Measurements from ENCODE around the gene PEX13. TPM values are rescaled to one million over a fixed set of nuclear protein-coding genes. Genes with fewer than 3 reads are reported as not detected.

PEX13 gene
- total RNA-seq, 1 experiment from 2014 or later = 22.4 TPM

GRCh38 chr2:61055557-61055956 is 38.0 kb downstream of the PEX13 start:
- Histone ChIP-seq H3K56ac (ENCODE audit: insufficient read length, low read depth, low read length) (no peak overlapping the region), H3K4me1 (ENCODE audit: insufficient read depth, low read length) (no peaks in the 10 kb centered on the region), H3K4ac (ENCODE audit: low read depth, low read length) (no peak overlapping the region), H3K79me1 (ENCODE audit: insufficient read depth, low read depth, low read length, poor library complexity, severe bottlenecking) (no peaks in the 10 kb centered on the region), H2BK15ac (ENCODE audit: low read depth, low read length) (no peak overlapping the region), H2AK5ac (ENCODE audit: insufficient read length, low read length) (no peak overlapping the region), H3K27me3 (ENCODE audit: insufficient read depth, low read length) (no peaks in the 10 kb centered on the region), H3K9ac (ENCODE audit: extremely low read depth, insufficient read length, low read length) (no peak overlapping the region), H3K27ac (ENCODE audit: insufficient read length, low read depth, low read length) (no peak overlapping the region), H4K20me1 (ENCODE audit: control insufficient read depth, insufficient read depth, insufficient read length) (no peaks in the 10 kb centered on the region), H4K8ac (replicated peaks; ENCODE audit: insufficient read length, low read depth, low read length) (no peak overlapping the region), H3K9me3 (ENCODE audit: control insufficient read depth, low read depth, low read length) (no peaks in the 10 kb centered on the region), H3T11ph (ENCODE audit: low read length) (no peak overlapping the region), H3K23ac (ENCODE audit: insufficient read length, low read depth, low read length) (no peak overlapping the region), H2BK20ac (ENCODE audit: low read depth, low read length, poor library complexity, severe bottlenecking) (no peak overlapping the region), H2BK5ac (ENCODE audit: insufficient read length, low read length) (no peak overlapping the region), H3K23me2 (ENCODE audit: insufficient read length, low read depth, low read length, poor library complexity, severe bottlenecking) (no peaks in the 10 kb centered on the region), H3K4me2 (ENCODE audit: insufficient read depth, insufficient read length, low read length) (no peak overlapping the region), H3K14ac (ENCODE audit: insufficient read depth, low read length) (no peak overlapping the region), H2BK12ac (ENCODE audit: insufficient read length, low read depth, low read length) (no peak overlapping the region), H3K18ac (ENCODE audit: insufficient read length, low read depth, low read length) (no peak overlapping the region), H2AFZ (ENCODE audit: low read length) (no peak overlapping the region), H3K79me2 (ENCODE audit: insufficient read depth, low read length) (no peaks in the 10 kb centered on the region), H2BK120ac (ENCODE audit: low read depth, low read length, poor library complexity, severe bottlenecking) (no peak overlapping the region), H4K5ac (ENCODE audit: insufficient read length, low read depth, low read length) (no peak overlapping the region), H4K91ac (ENCODE audit: insufficient read length, low read depth, low read length) (no peak overlapping the region)
- Mint-ChIP-seq H3K4me3 (no peak overlapping the region), H3K4me1 (no peaks in the 10 kb centered on the region), H3K27me3 (ENCODE audit: low read depth) (no peaks in the 10 kb centered on the region), H3K9me3 (no peaks in the 10 kb centered on the region), H3K36me3 (ENCODE audit: insufficient read depth in 1 of 3, low read depth in 3 of 3) (peaks cover 2 to 25% (median 23%) of the 10 kb centered on the region in 3 experiments; a peak in 5 of 7 replicates), H3K27ac (no peak overlapping the region)
- no peak for TF ChIP-seq CTCF (conservative IDR thresholded peaks at IDR 0.05)
- no CpG with 5 or more reads among the region's 2 CpGs for WGBS (ENCODE audit: extremely low coverage, insufficient read length, low lambda C conversion rate)
- DNase-seq = no peak

Data from H9 (cell line).